Mesenchymal stem cell (in vitro differentiated cells and primary cell): ENCODE measurements around the gene RBM15.

Experiments used
- DNase-seq: peaks from one replicate; pipeline ENCODE4 v3.0.0-alpha.2; 2013
- H2AFZ ChIP-seq: one replicate; pipeline ENCODE4 v1.6.1; 2013; ENCODE audit warnings: low read depth, mild to moderate bottlenecking, control low read depth, inconsistent platforms, low read length, moderate library complexity
- H2AK5ac ChIP-seq: 2 replicates; pipeline ENCODE4 v1.6.1; 2013; ENCODE audit warnings: low read length, moderate library complexity, mild to moderate bottlenecking, inconsistent platforms; ENCODE audit not compliant: severe bottlenecking
- H2BK120ac ChIP-seq: one replicate; pipeline ENCODE4 v1.6.1; 2013; ENCODE audit warnings: low read depth, mild to moderate bottlenecking, inconsistent platforms, low read length, moderate library complexity
- H2BK12ac ChIP-seq, 2 experiments: one replicate each; pipeline ENCODE4 v1.6.1; 2013; ENCODE audit warnings: inconsistent platforms in 2 of 2, low read length in 2 of 2, mild to moderate bottlenecking in 2 of 2, moderate library complexity in 2 of 2, control low read depth in 1 of 2
- H2BK15ac ChIP-seq: one replicate; pipeline ENCODE4 v1.6.1; 2013; ENCODE audit warnings: mild to moderate bottlenecking, low read depth, inconsistent platforms; ENCODE audit not compliant: poor library complexity, severe bottlenecking
- H2BK5ac ChIP-seq: 2 replicates; pipeline ENCODE4 v1.6.1; 2013; ENCODE audit warnings: low read depth, mild to moderate bottlenecking, low read length, control low read depth, inconsistent platforms; ENCODE audit not compliant: poor library complexity, severe bottlenecking
- H3K14ac ChIP-seq, 2 experiments: one replicate each; pipeline ENCODE4 v1.6.1; 2013; ENCODE audit warnings: inconsistent platforms in 2 of 2, low read length in 2 of 2, control low read depth in 1 of 2, mild to moderate bottlenecking in 1 of 2, moderate library complexity in 1 of 2
- H3K18ac ChIP-seq, 2 experiments: one replicate each; pipeline ENCODE4 v1.6.1; 2013; ENCODE audit warnings: inconsistent platforms in 2 of 2, low read length in 2 of 2, control low read depth in 1 of 2, low read depth in 1 of 2, mild to moderate bottlenecking in 1 of 2
- H3K23ac ChIP-seq, 2 experiments: one replicate each; pipeline ENCODE4 v1.6.1; 2013; ENCODE audit warnings: inconsistent platforms in 2 of 2, low read length in 2 of 2, mild to moderate bottlenecking in 2 of 2, moderate library complexity in 2 of 2, control low read depth in 1 of 2
- H3K27ac ChIP-seq: 2 replicates; pipeline ENCODE4 v1.5.1; 2013; ENCODE audit warnings: mild to moderate bottlenecking, moderate library complexity, low read length, control low read depth, inconsistent platforms; ENCODE audit not compliant: poor library complexity, severe bottlenecking
- H3K27me3 ChIP-seq, 2 experiments: 2 replicates each; pipeline versions ENCODE4 v1.6.1 to v1.7.0; 2013; ENCODE audit warnings: low read length in 2 of 2, mild to moderate bottlenecking in 2 of 2, moderate library complexity in 2 of 2, control low read depth in 1 of 2, inconsistent platforms in 1 of 2; ENCODE audit not compliant: control insufficient read depth in 1 of 2, insufficient read depth in 1 of 2
- H3K36me3 ChIP-seq, 2 experiments: 2 replicates each; pipeline versions ENCODE4 v1.6.1 to v1.7.0; 2013; ENCODE audit warnings: low read length in 2 of 2, control low read depth in 1 of 2, inconsistent platforms in 1 of 2, low read depth in 1 of 2, mild to moderate bottlenecking in 1 of 2; ENCODE audit not compliant: insufficient read depth in 2 of 2, control insufficient read depth in 1 of 2
- H3K4ac ChIP-seq, 2 experiments: one replicate each; pipeline ENCODE4 v1.6.1; 2013; ENCODE audit warnings: inconsistent platforms in 2 of 2, low read length in 2 of 2, mild to moderate bottlenecking in 2 of 2, moderate library complexity in 2 of 2, control low read depth in 1 of 2, low read depth in 1 of 2
- H3K4me1 ChIP-seq: 2 replicates; pipeline ENCODE4 v1.6.1; 2013; ENCODE audit warnings: low read depth, low read length, control low read depth; ENCODE audit not compliant: control insufficient read depth, insufficient read depth
- H3K4me2 ChIP-seq: 2 replicates; pipeline ENCODE4 v1.6.1; 2013; ENCODE audit warnings: low read length, mild to moderate bottlenecking, inconsistent platforms; ENCODE audit not compliant: poor library complexity, severe bottlenecking
- H3K4me3 ChIP-seq, 2 experiments: 2 replicates each; pipeline versions ENCODE4 v1.5.1 to v1.7.0; 2013; ENCODE audit warnings: low read length in 2 of 2, mild to moderate bottlenecking in 2 of 2, control low read depth in 1 of 2, low read depth in 1 of 2; ENCODE audit not compliant: insufficient read depth in 1 of 2
- H3K79me1 ChIP-seq: replicated peaks from 2 replicates; pipeline ENCODE4 v1.6.1; 2013; ENCODE audit warnings: mild to moderate bottlenecking, control low read depth, low read length, inconsistent platforms; ENCODE audit not compliant: poor library complexity, severe bottlenecking
- H3K9ac ChIP-seq: 2 replicates; pipeline ENCODE4 v1.7.0; 2013; ENCODE audit warnings: mild to moderate bottlenecking, low read length, moderate library complexity
- H3K9me3 ChIP-seq: 2 replicates; pipeline ENCODE4 v1.7.0; 2013; ENCODE audit warnings: mild to moderate bottlenecking, low read length; ENCODE audit not compliant: control insufficient read depth
- H4K8ac ChIP-seq: one replicate; pipeline ENCODE4 v1.6.1; 2013; ENCODE audit warnings: inconsistent platforms, mild to moderate bottlenecking, low read length, moderate library complexity
- H4K91ac ChIP-seq: one replicate; pipeline ENCODE4 v1.6.1; 2013; ENCODE audit warnings: mild to moderate bottlenecking, low read length, inconsistent platforms
- WGBS: methylation state at CpG from one replicate; pipeline ENCODE4 v1.1.7; 2013; ENCODE audit warnings: mixed read lengths; 5-methylcytosine and 5-hydroxymethylcytosine counted together

Gene RBM15

DNA sequence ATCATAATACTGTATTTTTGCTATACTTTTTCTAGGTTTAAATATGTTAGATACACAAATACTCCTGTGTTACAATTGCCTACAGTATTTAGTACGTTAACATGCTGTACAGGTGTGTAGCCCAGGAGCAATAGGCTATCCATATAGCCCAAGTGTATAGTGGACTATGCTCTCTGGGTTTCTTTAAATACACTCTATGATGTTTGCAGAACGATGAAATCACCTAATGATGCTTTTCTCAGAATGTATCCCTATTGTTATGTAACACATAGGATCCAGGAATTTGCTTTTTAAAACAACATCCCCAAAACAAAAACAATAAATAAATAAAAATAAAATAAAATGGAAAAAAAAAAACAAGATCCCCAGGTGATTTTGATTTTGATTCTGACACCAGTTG, 18.1 kb upstream of the RBM15 start:
- no peak overlapping the region for H2BK120ac ChIP-seq
- DNase-seq, result no peak
- no peak overlapping the region for H2BK5ac ChIP-seq

DNA sequence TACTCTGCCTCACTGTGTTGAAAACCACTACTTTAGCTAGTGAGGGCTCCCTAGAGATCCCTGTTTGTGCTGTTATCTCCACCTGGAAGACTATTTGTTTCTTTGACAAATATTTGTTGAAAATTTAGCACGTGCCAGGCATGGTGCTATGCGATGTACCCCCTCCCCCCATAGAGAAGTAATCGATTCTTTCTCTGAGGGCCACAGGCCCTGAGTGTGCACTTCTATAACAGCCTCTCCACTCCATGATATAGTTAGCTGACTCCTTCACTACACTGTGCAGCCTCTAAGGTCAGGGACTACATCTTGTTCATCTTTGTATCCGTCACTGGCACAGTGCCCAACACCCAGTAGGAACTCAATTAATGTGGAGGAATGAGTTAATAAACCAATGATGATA, 17.3 kb upstream of the RBM15 start:
- Histone ChIP-seq H3K4me3 (no peak overlapping the region), H3K4me1 (no peaks in the 10 kb centered on the region), H3K4ac (no peak overlapping the region), H2BK15ac (no peak overlapping the region), H3K27ac (no peak overlapping the region), H2BK120ac (no peak overlapping the region), H3K23ac (no peak overlapping the region), H3K18ac (no peak overlapping the region), H4K8ac (no peak overlapping the region), H2BK12ac (no peak overlapping the region), H3K9me3 (peaks cover 4% of the 10 kb centered on the region), H2AK5ac (no peak overlapping the region), H3K9ac (no peak overlapping the region), H4K91ac (no peak overlapping the region), H3K27me3 (no peaks in the 10 kb centered on the region), H2BK5ac (no peak overlapping the region), H2AFZ (no peak overlapping the region), H3K14ac (no peak overlapping the region), H3K79me1 (no peaks in the 10 kb centered on the region), H3K36me3 (no peaks in the 10 kb centered on the region), H3K4me2 (no peak overlapping the region)
- 80% methylated on average over 4 of the region's 4 CpGs for WGBS
- DNase-seq, result no peak

More for the DNA sequence above, 18.1 kb upstream of the RBM15 start:
- no peak overlapping the region for H2AFZ ChIP-seq
- H3K27me3 ChIP-seq, result no peaks in the 10 kb centered on the region
- H3K9ac ChIP-seq, result no peak overlapping the region
- H3K4me1 ChIP-seq, result no peaks in the 10 kb centered on the region
- no peak overlapping the region for H4K91ac ChIP-seq
- H4K8ac ChIP-seq, result no peak overlapping the region
- H3K4me3 ChIP-seq, result no peak overlapping the region
- H3K23ac ChIP-seq, result no peak overlapping the region
- H2BK15ac ChIP-seq, result no peak overlapping the region
- no peaks in the 10 kb centered on the region for H3K79me1 ChIP-seq
- no peak overlapping the region for H3K27ac ChIP-seq
- H2BK12ac ChIP-seq, result no peak overlapping the region
- no peak overlapping the region for H3K18ac ChIP-seq
- no peak overlapping the region for H3K4ac ChIP-seq
- H3K14ac ChIP-seq, result no peak overlapping the region
- WGBS, result no CpG with 5 or more reads among the region's 2 CpGs
- no peak overlapping the region for H2AK5ac ChIP-seq
- no peak overlapping the region for H3K4me2 ChIP-seq
- H3K36me3 ChIP-seq, result no peaks in the 10 kb centered on the region
- H3K9me3 ChIP-seq, result peaks cover 4% of the 10 kb centered on the region

DNA sequence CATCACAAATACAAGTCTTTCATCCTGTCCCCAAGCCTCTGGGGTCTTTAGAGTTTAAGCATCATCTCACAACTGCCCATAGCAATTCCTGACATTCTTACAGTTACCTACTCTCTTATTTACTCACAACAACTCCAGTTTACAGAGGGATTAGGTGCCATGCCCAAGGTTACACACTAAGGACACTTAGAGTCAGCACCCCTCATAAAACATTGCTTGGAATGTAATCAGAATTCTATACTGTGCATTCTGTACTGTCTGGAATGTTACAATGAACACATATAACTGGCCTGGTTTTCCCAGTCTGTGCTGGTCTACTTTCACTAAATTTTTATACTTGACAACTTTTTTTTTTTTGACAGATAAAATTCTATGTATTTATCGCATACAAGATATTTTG, 14.5 kb upstream of the RBM15 start:
- Histone ChIP-seq H2BK12ac (no peak overlapping the region), H3K4me3 (no peak overlapping the region), H2AFZ (no peak overlapping the region), H3K14ac (no peak overlapping the region), H3K9ac (no peak overlapping the region), H2AK5ac (no peak overlapping the region), H3K36me3 (no peaks in the 10 kb centered on the region), H3K4me2 (no peak overlapping the region), H2BK120ac (no peak overlapping the region), H3K18ac (no peak overlapping the region), H2BK5ac (no peak overlapping the region), H3K23ac (no peak overlapping the region), H3K79me1 (no peaks in the 10 kb centered on the region), H3K4ac (no peak overlapping the region), H3K27me3 (no peaks in the 10 kb centered on the region), H4K91ac (no peak overlapping the region), H3K4me1 (no peaks in the 10 kb centered on the region), H3K27ac (no peak overlapping the region), H4K8ac (no peak overlapping the region), H3K9me3 (peaks cover 6% of the 10 kb centered on the region), H2BK15ac (no peak overlapping the region)
- no peak for DNase-seq
- WGBS, result no CpG with 5 or more reads among the region's 1 CpG

DNA sequence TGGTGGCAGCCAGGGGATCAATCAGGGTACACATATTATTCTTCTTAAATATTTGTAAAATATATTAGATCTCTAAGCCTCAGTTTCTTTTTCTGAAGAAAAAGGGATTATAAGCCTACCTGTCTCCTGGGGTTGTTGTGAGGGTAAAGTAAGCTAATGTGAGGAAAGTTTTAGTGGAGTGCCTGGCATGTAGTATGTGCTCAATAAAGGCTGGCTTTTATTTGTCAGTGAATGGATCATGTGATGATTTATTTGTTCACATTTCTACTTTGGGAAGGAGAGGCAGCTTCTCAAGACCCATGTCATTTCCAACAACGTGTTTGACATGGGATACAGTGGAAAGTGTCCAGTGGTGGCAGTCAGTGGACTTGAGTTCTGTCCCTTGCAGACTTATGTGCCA, 12.4 kb upstream of the RBM15 start:
- H3K79me1 ChIP-seq, result no peaks in the 10 kb centered on the region
- no peak overlapping the region for H3K4me3 ChIP-seq
- no peak for DNase-seq
- H3K9me3 ChIP-seq, result peaks cover 6% of the 10 kb centered on the region
- H2BK120ac ChIP-seq, result no peak overlapping the region
- H3K27ac ChIP-seq, result no peak overlapping the region
- no peak overlapping the region for H3K14ac ChIP-seq
- H3K23ac ChIP-seq, result no peak overlapping the region
- no peak overlapping the region for H2AFZ ChIP-seq
- H3K36me3 ChIP-seq, result no peaks in the 10 kb centered on the region
- H3K4ac ChIP-seq, result no peak overlapping the region
- H4K8ac ChIP-seq, result no peak overlapping the region
- WGBS, result 67% methylated on average over 1 of the region's 1 CpG
- no peak overlapping the region for H2BK12ac ChIP-seq
- no peak overlapping the region for H3K18ac ChIP-seq
- H3K27me3 ChIP-seq, result no peaks in the 10 kb centered on the region
- H4K91ac ChIP-seq, result no peak overlapping the region
- no peak overlapping the region for H2AK5ac ChIP-seq
- H3K4me1 ChIP-seq, result no peaks in the 10 kb centered on the region
- no peak overlapping the region for H3K9ac ChIP-seq
- H3K4me2 ChIP-seq, result no peak overlapping the region
- no peak overlapping the region for H2BK15ac ChIP-seq
- H2BK5ac ChIP-seq, result no peak overlapping the region
